ENCODE measurements around the gene SMARCC2.

SMARCC2 gene

DNA sequence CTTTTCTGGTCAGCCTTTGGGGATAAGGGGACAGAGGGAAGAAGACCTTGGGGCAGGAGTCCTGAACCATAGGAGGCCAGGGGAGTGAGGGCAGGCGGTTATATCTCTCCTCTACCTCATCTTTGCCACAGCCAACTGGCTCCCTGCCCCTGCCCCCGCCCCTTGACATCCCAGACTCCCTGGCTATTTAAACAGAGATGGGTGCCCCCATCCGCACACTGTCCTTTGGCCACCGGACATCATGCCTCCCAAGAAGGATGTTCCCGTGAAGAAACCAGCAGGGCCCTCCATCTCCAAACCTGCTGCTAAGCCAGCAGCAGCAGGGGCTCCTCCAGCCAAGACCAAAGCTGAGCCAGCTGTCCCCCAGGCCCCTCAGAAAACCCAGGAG lies 35.6 kb downstream of the SMARCC2 start:
- peak overlapping the region; percentile 99 for H3K4me2 ChIP-seq
- peaks cover 3% of the 10 kb centered on the region; the same call in 1 of the 2 replicates for H4K20me1 ChIP-seq
- peak overlapping the region; percentile 75 for H3K4me3 ChIP-seq
- H3K27me3 ChIP-seq = no peaks in the 10 kb centered on the region
- H3K4me1 ChIP-seq = peaks cover 51% of the 10 kb centered on the region
- peaks cover 27% of the 10 kb centered on the region for H3K36me3 ChIP-seq
- TF ChIP-seq Cebpa-rat (IDR thresholded peaks at IDR 0.05) = no peak
- H3K27ac ChIP-seq = peak overlapping the region; percentile 84
- no peaks in the 10 kb centered on the region for H3K9me3 ChIP-seq
- peak overlapping the region; percentile 88 for H3K9ac ChIP-seq

DNA sequence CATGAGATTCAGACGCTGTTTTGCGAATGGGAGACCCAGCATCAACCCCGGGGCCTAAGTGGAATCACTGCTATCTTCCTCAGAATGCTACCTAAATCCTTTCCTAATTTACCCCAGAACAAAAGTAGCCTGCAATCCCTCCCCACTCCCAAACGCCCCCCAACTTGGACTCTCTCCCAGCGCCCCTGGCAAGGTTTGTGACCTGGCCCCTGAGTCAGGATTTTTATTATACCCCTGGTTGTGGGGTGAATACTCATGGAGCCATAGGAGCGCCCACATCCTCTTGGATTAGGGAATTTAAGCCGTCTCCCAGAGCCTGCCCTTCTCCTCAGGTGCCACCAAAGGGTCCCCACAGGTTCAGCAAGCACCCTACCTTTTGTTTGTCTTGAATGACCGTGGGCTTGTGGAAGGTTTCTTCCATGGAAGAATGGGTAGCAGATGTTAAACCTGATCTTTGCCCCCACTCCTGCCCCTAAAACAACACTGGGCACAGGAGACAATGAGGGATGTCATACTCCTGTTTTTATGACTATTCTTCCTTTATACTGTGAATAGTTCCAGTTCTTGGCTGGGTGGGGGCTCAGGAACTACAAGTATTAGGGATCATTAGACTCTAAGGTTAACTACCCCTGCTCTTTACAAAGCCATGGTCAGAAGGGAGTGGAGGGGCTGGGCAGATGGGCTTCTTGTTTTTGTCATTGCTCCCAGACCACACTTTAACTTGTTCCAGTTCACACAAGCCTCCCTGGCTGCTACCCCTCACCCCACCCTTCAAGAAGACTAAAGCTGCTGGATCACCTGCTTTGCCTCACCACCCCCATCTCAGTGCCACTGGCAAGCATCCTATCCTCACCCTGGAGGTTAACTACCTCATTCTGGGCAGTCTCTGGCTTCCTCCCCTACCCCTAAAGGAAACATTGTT lies 36.3 kb downstream of the SMARCC2 start:
- H4K20me1 ChIP-seq = no peaks in the 10 kb centered on the region
- peaks cover 27% of the 10 kb centered on the region for H3K36me3 ChIP-seq
- H3K4me1 ChIP-seq = peaks cover 51% of the 10 kb centered on the region
- peak overlapping the region; percentile 88 for H3K9ac ChIP-seq
- H3K27ac ChIP-seq = peak overlapping the region; percentile 84
- H3K9me3 ChIP-seq = no peaks in the 10 kb centered on the region
- no peaks in the 10 kb centered on the region for H3K27me3 ChIP-seq
- H3K4me3 ChIP-seq = peak overlapping the region; percentile 75
- peak overlapping the region; percentile 99 for H3K4me2 ChIP-seq
- TF ChIP-seq Cebpa-rat (IDR thresholded peaks at IDR 0.05) = no peak

DNA sequence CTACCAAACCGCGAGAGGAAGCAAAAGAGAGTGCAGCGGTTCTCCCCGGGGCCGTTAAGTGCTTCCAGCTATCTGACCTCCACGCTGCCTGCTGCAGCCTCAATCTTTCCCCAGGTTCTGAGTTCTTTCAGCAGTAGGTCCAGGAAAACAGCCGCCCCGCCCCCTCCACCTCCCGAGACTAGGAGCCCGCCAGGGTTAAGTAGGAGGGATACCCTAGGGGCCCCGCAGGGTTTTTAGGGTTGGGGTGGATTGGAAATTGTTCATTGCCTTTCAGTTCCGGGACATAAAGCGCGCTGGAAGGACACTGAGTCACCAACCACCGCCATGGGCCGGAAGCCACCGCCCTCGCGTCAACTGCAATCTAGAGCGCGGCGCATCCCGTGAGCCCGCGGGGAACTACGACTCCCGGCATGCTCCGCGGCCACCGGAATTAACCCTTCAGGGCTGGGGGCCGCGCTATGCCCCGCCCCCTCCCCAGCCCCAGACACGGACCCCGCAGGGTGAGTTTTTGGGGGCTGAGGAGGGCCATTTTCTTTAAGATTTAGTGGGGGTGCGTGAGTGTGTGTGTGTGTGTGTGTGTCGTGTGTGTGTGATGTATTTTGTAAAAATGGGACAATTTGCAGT lies 37.0 kb downstream of the SMARCC2 start, which contains the start of gene MYL6B:
TSS of gene MYL6B (plus strand) at position 456 of the 624 bp plus-strand sequence. CDS start 1,332 bp downstream, outside the sequence.
- TF ChIP-seq Cebpa-rat (IDR thresholded peaks at IDR 0.05) = no peak
- Histone ChIP-seq H3K4me1 (peaks cover 51% of the 10 kb centered on the region), H3K27ac (peak within 1 kb of the TSS; percentile 84), H3K4me2 (peak within 1 kb of the TSS; percentile 99), H3K4me3 (peak within 1 kb of the TSS; percentile 75), H4K20me1 (no peaks in the 10 kb centered on the region), H3K27me3 (no peaks in the 10 kb centered on the region), H3K36me3 (peaks cover 27% of the 10 kb centered on the region), H3K9me3 (no peaks in the 10 kb centered on the region), H3K9ac (peak within 1 kb of the TSS; percentile 88)

DNA sequence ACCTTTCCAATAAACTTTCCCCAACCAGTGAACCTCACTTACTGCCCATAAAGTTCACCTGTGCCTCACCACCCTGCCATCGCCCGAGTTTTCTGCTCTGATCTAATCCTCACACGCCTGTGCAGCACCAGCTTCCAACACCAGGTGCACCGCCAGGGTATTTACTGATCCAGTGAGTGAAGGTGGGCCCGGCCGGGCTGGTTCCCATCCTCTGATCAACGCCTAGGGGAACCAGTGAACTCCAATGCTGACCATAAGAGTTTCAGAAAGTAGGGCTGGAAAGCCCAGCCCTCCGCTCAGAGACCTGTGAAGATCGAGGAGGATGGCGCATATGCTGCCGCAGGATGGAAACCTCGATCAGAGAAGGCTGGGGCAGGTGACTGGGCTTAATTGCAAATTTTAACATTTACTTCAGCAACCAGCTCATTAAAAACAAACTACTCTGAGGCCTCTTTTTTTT lies 37.6 kb downstream of the SMARCC2 start:
- peak overlapping the region; percentile 88 for H3K9ac ChIP-seq
- no peaks in the 10 kb centered on the region for H4K20me1 ChIP-seq
- TF ChIP-seq Cebpa-rat (IDR thresholded peaks at IDR 0.05) = no peak
- H3K36me3 ChIP-seq = peaks cover 27% of the 10 kb centered on the region
- peak overlapping the region; percentile 75 for H3K4me3 ChIP-seq
- H3K9me3 ChIP-seq = no peaks in the 10 kb centered on the region
- peaks cover 47% of the 10 kb centered on the region for H3K4me1 ChIP-seq
- H3K27me3 ChIP-seq = no peaks in the 10 kb centered on the region
- peak overlapping the region; percentile 99 for H3K4me2 ChIP-seq
- peak overlapping the region; percentile 84 for H3K27ac ChIP-seq

DNA sequence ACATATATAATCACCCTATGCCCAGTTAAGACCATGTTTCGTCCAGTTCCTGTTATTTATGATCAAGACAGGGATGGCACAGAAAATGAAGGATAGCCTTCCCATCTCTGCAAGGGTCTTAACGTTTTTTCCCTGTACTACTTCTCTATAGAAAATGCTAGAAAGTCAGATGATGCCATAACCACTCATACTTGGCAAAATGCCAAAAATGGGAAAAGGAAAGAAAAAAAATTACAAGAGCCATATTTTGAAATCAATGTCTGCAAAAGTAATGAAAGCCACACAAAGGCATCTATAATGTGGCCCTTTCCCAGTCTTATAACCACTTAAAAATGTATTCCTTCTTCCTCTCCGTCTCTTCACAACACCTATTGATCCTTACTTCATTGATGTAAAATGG lies 38.7 kb downstream of the SMARCC2 start:
- H3K27me3 ChIP-seq = no peaks in the 10 kb centered on the region
- H3K9ac ChIP-seq = no peak overlapping the region
- no peaks in the 10 kb centered on the region for H3K9me3 ChIP-seq
- no peak overlapping the region for H3K4me2 ChIP-seq
- no peaks in the 10 kb centered on the region for H4K20me1 ChIP-seq
- peaks cover 36% of the 10 kb centered on the region for H3K4me1 ChIP-seq
- H3K27ac ChIP-seq = no peak overlapping the region
- H3K36me3 ChIP-seq = peaks cover 23% of the 10 kb centered on the region
- TF ChIP-seq Cebpa-rat (IDR thresholded peaks at IDR 0.05) = no peak
- H3K4me3 ChIP-seq = no peak overlapping the region

DNA sequence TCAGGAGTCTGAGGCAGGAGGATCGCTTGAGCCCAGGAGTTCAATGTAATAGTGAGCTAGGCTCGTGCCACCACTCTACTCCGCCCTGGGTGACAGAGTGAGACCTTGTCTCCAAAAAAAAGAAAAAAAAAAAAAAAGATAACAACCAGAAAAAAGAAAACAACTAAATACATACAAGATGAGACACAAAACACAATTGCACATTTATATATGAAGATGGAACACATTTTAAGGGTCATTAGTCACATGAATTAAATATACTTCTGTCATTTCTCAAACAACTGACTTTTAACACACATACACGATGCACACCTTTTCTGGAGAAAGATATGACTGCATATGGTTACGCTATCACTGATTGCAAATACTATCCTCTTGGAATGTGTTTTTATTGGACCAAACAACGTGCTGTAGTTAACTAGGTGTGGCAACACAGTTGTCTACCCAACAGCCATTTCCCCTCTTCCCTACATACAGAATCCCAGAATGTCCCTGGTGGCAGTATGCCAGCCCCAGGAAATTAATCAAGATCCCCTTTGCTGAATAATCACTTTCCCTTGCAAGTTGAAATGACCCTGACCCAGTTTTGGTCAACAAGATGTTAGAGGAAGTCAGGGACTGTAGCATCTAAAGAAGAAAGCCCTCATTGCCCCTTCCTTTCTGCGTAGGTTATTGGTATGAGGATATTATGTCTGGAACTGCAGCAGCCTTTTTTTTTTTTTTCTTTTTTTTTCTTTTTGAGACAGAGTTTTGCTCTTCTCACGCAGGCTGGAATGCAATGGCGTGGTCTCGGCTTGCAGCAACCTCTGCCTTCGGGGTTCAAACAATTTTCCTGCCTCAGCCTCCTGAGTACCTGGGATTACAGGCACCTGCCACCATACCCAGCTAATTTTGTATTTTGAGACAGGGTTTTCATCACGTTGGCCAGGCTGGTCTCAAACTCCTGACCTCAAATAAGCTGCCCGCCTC lies 42.5 kb downstream of the SMARCC2 start:
- Histone ChIP-seq H3K27ac (no peak overlapping the region), H3K36me3 (peaks cover 45% of the 10 kb centered on the region), H3K4me2 (no peak overlapping the region)

DNA sequence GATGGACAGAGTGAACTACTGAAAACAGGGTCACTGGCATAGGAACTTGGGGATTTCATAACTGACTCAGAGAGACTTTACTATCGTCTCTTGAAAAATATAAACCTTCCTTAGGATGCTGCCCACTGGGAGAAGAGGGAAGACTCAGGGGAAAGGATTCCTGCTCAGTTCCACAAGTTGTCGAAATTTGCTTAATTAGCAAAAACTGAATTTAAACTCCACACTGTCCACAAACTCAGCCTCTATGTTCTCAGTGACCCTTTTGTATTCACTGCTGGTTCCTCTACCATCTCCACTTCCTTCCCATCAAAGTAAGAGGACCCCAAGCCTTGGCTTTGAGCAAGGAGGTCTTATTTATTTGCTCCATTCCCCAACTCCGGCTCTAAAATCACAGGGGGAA lies 44.1 kb downstream of the SMARCC2 start:
- no peaks in the 10 kb centered on the region for H3K27me3 ChIP-seq
- no peak for TF ChIP-seq Cebpa-rat (IDR thresholded peaks at IDR 0.05)
- no peak overlapping the region for H3K4me2 ChIP-seq
- no peak overlapping the region for H3K9ac ChIP-seq
- H3K27ac ChIP-seq = no peak overlapping the region
- H3K4me3 ChIP-seq = no peak overlapping the region
- no peaks in the 10 kb centered on the region for H3K9me3 ChIP-seq
- H4K20me1 ChIP-seq = no peaks in the 10 kb centered on the region
- peaks cover 61% of the 10 kb centered on the region for H3K36me3 ChIP-seq
- no peaks in the 10 kb centered on the region for H3K4me1 ChIP-seq

More for the DNA sequence above, 42.5 kb downstream of the SMARCC2 start:
- Histone ChIP-seq H3K4me1 (peaks cover 8% of the 10 kb centered on the region), H4K20me1 (no peaks in the 10 kb centered on the region), H3K4me3 (no peak overlapping the region), H3K27me3 (no peaks in the 10 kb centered on the region), H3K9me3 (no peaks in the 10 kb centered on the region), H3K9ac (no peak overlapping the region)
- TF ChIP-seq Cebpa-rat (IDR thresholded peaks at IDR 0.05) = no peak

DNA sequence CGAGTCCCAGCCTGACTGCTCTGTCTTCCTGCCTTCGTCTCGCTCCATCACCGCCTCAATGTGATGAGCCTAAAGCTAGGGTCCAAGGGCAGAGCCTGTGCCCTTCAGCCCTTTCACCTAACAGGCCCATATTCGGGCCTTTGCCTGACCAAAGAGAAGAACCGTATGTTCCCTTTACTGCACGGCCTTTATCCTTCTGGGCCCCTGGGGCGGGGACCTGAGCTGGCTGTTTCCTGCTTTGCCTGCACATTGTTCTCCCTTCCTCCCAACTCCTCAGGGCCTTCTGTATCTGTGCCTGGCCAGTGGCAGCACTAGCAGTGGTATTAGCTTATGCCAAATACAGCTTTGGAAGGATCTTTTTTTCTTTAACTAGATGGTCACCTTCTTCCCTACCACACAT lies 45.4 kb downstream of the SMARCC2 start:
- H3K27me3 ChIP-seq = no peaks in the 10 kb centered on the region
- 0 out of 2 replicates have a peak overlapping the region, but pooled peaks have one; percentile 21 for H3K9ac ChIP-seq
- H3K4me3 ChIP-seq = no peak overlapping the region
- peaks cover 68% of the 10 kb centered on the region for H3K36me3 ChIP-seq
- no peaks in the 10 kb centered on the region for H3K4me1 ChIP-seq
- H3K27ac ChIP-seq = no peak overlapping the region
- no peaks in the 10 kb centered on the region for H4K20me1 ChIP-seq
- H3K9me3 ChIP-seq = no peaks in the 10 kb centered on the region
- no peak for TF ChIP-seq Cebpa-rat (IDR thresholded peaks at IDR 0.05)
- no peak overlapping the region for H3K4me2 ChIP-seq

DNA sequence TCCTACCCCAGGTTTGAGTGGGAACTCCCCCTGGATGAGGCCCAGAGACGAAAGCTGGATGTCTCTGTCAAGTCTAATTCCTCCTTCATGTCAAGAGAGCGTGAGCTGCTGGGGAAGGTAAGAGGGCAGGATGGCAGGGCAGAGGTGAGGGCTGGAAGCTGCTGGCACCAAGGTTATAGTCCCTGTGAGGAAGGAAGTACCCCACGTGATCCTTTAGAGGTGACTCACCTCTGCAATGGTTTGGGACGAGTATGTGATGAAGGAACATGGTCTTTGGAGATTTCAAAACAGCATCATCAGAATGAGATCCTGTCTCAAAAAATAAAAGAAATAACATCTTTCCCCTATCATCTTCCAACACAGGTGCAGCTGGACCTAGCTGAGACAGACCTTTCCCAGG lies 46.1 kb downstream of the SMARCC2 start:
- H3K4me1 ChIP-seq = no peaks in the 10 kb centered on the region
- H3K4me3 ChIP-seq = no peak overlapping the region
- no peaks in the 10 kb centered on the region for H4K20me1 ChIP-seq
- H3K36me3 ChIP-seq = peaks cover 75% of the 10 kb centered on the region
- H3K27me3 ChIP-seq = no peaks in the 10 kb centered on the region
- TF ChIP-seq Cebpa-rat (IDR thresholded peaks at IDR 0.05) = no peak
- H3K27ac ChIP-seq = no peak overlapping the region
- no peak overlapping the region for H3K4me2 ChIP-seq
- no peak overlapping the region for H3K9ac ChIP-seq
- H3K9me3 ChIP-seq = no peaks in the 10 kb centered on the region
